ENCODE measurements around the gene ATP2A1.
"Not testable (repeated sequence)": the region's sequence is repeated elsewhere in the genome, so short reads cannot be mapped to it uniquely, and the experiment has no call there.

Gene ATP2A1

GRCh38 chr16:28935924-28936783 is 57.9 kb downstream of the ATP2A1 start:
- peak; percentile 44 for DNase-seq (ENCODE audit: low spot score)

DNA sequence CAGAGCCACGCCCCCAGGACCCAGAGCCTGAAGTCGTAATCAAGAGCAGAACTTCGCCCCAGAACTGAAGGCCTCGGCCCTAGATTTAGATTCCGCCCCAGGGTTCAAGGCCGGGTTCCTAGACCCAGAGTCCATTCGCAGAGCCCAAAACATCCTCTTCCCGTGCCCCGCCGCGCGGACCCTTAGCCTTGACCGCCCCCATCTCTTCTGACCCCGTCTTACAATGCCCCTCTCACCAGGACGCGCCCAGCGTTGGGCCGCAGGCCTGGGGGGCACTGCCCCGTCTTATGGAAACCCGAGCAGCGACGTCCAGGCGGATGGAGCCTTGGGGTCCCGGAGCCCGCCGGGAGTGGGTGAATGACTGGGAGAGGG is 58.5 kb downstream of the ATP2A1 start:
- DNase-seq (ENCODE audit: low spot score): no peak

- DNase-seq (ENCODE audit: low spot score): no peak
Measured at GRCh38 chr16:28937222-28937876, 59.1 kb downstream of the ATP2A1 start.

GRCh38 chr16:28938721-28939120 is 60.4 kb downstream of the ATP2A1 start:
- no peak for DNase-seq (ENCODE audit: low spot score)

DNA sequence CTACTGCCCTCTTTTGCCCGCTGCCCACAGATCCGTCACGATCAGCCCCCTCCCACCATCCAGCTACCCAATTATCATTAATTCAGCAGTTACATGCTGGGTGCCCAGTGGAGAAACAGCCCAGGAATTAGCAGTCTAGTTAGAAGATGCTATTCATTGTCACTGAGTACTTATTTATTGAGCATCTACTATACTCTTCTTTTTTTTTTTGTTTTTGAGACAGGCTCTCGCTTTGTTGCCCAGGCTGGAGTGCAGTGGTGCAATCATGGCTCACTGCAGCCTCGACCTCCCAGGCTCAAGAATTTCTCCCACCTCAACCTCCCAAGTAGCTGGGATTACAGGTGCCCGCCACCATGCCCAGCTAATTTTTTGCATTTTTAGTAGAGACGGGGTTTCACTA is 61.5 kb downstream of the ATP2A1 start:
- DNase-seq (ENCODE audit: low spot score): not testable (repeated sequence)

GRCh38 chr16:28943281-28943680 is 65.0 kb downstream of the ATP2A1 start:
- DNase-seq (ENCODE audit: low spot score): no peak

- no peak for DNase-seq (ENCODE audit: low spot score)
Measured at GRCh38 chr16:28946681-28947080, 68.4 kb downstream of the ATP2A1 start.

DNA sequence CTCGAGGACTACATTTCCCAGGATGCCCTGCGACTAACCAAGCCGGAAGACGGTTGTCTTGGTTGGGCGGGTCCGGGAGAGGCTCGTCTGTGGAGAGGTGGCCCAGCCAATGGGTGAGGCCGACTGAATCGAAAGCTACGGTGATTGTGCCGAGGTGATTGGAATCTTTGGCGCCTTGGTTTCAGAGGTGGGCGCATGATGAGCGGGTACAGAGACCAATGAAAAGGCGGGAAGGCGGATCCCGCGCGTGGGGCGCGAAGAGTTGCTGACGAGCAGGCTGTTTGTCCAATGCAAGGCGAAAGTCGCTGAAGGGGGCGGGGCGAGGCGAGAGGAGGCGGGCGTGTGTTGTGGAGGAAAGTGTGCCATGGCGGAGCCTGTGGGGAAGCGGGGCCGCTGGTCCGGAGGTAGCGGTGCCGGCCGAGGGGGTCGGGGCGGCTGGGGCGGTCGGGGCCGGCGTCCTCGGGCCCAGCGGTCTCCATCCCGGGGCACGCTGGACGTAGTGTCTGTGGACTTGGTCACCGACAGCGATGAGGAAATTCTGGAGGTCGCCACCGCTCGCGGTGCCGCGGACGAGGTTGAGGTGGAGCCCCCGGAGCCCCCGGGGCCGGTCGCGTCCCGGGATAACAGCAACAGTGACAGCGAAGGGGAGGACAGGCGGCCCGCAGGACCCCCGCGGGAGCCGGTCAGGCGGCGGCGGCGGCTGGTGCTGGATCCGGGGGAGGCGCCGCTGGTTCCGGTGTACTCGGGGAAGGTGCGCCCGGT is 72.5 kb downstream of the ATP2A1 start, which contains the start of gene NFATC2IP:
Gene NFATC2IP (plus strand): TSS at position 290 of the 762 bp plus-strand sequence. CDS start 75 bp downstream, at position 365.
- peak; percentile 100 for DNase-seq (ENCODE audit: low spot score)

DNA sequence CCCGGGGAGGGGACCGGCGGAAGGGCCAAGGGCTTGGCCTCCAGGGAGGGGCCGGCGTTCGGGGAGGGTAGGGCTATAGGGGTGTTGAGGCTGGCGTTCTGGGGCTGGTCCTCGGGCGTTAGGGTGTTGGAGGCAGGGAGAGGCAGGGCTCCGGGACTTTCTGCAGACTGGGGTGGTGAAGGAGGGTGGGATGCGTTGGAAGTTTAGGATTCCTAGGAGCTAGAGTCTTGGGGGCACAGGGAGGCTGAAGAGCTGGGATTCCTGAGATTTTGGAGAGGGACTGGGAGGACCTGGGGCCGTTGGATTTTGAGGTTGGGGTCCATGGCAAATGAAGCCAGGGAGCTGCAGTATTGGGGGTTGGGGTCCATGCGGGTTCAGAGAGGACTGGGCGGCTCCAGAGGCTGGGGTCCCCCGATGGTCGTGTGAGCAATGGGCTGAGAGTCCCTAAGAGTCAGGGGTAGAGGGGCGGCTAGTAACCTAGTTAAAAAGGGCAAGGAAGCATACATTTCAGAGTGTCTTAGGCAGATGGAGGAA is 73.2 kb downstream of the ATP2A1 start:
- no peak for DNase-seq (ENCODE audit: low spot score)
